ENCODE results near the gene AUTS2. TPM values are rescaled to one million over a fixed set of nuclear protein-coding genes. Genes with fewer than 3 reads are reported as not detected.
A peak's percentile ranks its signal among the peaks of the same experiment; 100 is the strongest.

AUTS2 gene
- polyA plus RNA-seq, 10 donors, result 54.7 to 101 (median 77.6) TPM

GRCh38 chr7:69816501-69816900 is 218.2 kb downstream of the AUTS2 start:
- DNase-seq, result no peak

GRCh38 chr7:69817121-69817520 is 218.8 kb downstream of the AUTS2 start:
- peak; percentile 51 to 67 (median 67) for DNase-seq

- DNase-seq, result no peak
Observed at GRCh38 chr7:69817841-69818635, 219.8 kb downstream of the AUTS2 start.

- DNase-seq, result no peak
Observed at GRCh38 chr7:69818636-69819332, 220.5 kb downstream of the AUTS2 start.

DNA sequence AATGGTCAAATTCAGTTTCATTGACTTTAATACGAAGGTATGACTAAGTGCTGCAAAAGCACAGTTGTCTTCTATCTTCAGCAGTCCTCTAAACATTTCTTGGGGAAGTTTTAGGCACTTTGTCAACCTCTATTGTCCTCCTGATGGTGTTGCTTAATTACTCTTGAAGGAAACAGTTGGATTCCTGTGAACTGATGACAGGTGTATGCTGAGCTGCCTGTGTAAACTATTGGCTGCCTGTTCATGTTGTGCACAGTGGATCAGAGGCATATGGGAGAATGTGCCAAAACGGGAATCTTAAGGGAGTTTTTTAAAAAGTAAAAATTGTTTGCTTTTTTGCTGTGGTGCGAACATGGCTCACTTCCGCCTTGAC is 221.0 kb downstream of the AUTS2 start:
- DNase-seq, result peak in 1 of 3 donors; percentile 21

DNA sequence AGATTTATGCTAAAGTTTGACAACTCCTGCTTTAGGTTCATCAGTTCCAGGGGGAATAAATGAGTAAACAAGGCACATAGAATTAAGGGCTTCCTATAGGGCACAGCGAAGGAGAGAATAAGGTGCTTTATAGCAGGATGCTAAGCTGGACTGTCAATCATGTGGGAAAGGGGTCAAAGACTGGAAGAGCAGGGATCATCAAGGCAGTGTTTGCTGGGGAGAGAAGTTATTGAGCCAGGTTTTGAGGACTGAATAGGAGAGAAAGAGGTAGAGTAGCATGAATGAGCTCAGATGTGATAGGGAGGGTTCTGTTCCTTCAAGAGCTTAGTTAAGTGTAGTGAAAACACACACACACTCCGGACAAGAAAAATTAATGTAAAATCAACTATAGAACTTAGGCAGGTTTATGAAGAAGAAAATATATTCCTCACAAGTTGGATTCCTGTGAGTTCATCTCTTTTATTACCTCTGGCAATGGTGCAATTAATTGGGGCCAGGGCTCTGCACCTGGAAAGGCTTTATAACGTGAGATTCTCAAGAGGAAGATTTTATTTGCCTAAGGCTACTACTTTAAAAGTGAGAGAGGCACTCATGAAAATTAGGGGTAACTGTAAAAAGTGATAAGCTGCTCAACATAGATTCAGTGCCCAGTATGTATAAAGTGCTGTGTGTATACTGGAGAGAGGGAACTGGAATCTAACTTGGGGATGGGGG is 222.4 kb downstream of the AUTS2 start:
- no peak for DNase-seq

DNA sequence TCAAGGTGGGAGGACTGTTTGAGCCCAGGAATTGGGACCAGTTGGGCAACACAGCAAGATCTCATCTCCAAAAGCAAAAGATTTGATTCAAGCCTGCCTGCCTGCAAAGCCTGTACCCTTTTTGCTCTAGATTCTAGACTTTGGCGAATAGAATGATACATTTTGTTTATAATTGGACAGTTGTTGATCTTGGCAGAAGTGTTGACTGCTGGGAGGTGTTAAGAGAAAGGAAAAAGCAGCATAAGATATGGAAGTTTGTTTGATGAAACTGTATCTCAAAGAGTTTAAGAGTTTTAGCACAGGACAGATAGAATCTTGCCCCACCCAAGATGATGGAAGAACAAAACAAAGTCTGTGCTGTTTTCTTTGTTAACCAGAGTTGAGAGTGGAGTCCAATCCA is 224.1 kb downstream of the AUTS2 start:
- DNase-seq, result no peak

- no peak for DNase-seq
Observed at GRCh38 chr7:69823151-69823744, 225.0 kb downstream of the AUTS2 start.

DNA sequence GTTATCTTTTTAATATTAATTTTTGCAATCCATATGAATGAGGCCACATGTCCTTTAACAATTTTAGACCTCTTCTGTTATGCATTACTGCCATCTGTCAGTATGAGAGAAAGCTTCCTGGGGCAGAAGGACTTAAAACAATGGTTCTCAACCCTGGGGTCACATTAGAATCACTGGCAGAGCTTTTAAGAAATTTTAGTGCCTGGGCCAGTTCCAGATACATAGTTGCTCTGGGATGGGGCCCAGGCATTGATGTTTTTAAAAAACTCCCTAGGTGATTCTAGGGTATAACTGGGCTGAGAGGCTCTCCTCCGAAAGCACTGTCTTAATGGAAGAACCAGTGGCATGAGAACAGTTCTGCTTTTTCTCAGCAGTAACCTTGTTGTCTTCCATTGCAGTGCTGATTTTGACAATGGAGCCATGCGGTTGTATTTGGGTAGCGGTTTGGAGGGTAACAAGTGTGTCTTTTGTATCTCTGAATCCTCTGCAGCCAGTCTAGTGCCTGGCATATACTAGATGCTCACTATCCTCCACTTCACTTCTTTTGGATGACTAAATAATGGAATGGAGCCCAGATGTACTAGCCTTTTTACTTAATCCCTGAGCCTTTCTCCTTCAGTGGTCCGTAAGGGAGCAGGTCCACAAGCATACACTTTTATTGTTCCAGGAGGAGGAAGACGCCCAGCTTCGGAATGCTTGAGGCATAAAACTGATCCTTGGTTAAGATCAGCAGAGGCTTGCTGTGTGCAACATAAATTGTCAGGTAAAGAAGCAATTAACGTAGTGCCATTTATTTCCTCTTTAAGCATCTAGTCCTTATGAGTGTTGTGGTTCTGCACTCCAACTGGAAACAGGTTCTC is 227.1 kb downstream of the AUTS2 start:
- peak in 1 of 3 donors; percentile 65 for DNase-seq

- DNase-seq, result no peak
Observed at GRCh38 chr7:69826283-69826682, 228.0 kb downstream of the AUTS2 start.

DNA sequence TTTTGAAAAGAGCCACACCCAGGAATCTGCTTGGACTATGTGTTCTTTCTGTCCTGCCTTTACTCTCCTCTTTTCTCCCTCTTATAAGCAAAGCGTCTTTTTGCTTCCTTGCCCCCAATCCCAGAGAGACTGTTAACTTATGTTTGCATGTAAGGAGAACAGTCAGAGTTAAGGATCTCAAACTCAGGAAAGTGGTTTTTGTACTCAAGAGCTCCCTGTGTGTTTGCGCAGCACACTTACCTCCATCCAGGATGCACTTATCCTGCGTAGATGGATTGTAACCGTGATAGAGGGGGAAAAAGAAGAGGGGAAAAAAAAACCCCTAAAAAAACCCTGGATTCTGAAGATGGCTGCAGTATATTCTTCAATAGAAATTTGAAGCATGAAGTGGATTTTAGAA is 228.9 kb downstream of the AUTS2 start:
- no peak for DNase-seq

DNA sequence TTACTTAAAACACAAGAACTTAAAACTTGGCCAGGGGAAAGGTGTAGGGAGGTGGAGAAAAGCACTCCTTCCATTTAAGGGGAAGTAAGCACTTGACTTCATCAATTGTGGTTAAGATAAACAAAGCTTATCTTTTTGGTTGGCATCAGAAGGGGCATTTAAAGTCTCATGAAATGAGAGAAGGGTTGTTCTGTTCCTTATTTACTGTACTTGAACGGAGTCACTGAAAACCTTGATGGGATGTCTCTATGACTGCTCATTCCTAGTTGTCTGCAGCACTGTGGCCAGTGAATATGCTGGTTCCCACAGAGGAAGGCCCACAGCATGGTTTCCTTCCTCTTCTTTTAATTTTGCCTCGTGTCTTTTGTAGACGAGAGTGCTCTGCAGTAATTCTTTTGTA is 229.3 kb downstream of the AUTS2 start:
- DNase-seq, result no peak

- DNase-seq, result no peak
Observed at GRCh38 chr7:69832356-69832755, 234.1 kb downstream of the AUTS2 start.

DNA sequence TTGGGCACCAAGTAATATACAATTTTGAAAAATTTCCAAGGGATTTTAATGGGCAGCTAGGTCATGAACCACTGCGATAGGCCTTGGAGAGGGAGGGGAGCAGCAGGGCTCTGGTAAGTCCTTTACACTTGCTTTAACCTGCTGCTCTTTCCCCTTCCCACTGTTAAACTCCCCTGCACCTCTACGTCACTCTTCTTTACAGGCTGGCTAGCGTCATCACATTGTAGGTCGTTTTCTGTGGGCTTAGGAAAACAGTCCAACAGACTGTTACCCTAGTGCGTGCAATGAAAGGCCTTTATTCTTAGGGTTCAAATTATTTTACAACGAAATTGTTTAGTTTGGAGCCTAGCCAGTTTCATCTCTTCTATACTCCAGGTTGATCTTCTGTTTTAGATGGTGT is 235.7 kb downstream of the AUTS2 start:
- no peak for DNase-seq

DNA sequence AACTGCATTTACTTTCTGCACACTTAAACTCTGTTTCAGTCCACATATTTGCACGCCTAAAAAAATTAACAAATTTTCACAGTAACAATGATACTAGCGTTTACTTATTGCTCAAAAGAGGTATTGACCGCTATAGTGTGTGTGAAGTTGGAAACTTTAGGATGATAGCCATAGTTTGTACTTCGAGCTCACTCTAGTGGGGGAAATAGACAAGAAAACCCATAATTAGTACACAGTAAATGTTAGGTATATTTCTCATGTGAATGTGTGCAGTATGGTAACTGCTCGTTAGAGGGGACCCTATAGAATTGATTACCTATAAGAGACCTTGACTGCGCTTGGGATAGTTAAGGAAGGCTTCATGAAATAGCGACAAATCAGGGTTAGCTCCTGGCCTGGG is 238.4 kb downstream of the AUTS2 start:
- DNase-seq, result no peak

GRCh38 chr7:69837387-69838068 is 239.3 kb downstream of the AUTS2 start:
- DNase-seq, result peak in 1 of 3 donors; percentile 63

DNA sequence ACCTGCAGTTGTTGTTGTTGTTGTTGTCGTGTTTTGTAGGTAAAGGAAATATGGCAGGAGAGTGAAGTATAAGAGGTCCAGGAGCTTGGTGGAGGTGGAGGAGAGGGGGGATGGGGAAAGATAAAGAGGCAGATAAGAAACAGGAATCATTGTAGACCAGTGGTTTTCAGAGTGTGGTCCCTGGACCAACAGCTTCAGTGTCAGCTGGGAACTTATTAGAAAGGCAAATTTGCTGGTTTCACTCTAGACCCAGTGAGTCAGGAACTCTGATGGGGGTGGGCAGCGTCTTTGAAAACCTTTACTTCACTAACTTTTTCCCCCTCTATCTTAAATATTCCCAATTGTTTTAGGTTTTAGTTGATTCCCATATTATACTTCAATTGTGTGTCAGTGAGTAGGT is 241.5 kb downstream of the AUTS2 start:
- DNase-seq, result no peak

- DNase-seq, result no peak
Observed at GRCh38 chr7:69840248-69840647, 242.0 kb downstream of the AUTS2 start.

DNA sequence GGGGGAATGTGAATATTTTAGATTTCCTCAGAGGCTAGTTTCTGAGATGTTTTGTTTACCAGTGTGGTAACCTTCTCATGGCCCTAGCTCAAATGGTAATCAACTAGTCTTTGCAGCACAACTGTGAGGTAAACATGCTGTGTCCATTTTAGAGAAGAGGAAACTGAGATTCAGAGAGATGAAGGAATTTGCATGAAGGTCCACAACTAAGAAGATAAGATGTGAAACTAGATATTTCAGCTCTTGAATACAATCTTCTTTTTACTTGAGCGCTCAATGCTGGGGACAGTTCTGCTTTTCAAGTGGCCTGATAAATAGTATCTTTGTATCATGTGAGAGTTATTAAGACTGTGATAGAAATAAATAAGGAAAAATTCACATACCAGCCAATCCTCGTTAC is 245.4 kb downstream of the AUTS2 start:
- DNase-seq, result no peak

- no peak for DNase-seq
Observed at GRCh38 chr7:69844264-69844868, 246.1 kb downstream of the AUTS2 start.
